Activated gamma-delta T cell treated with anti-CD3 and anti-CD28 coated beads, Interleukin-2, amount 50 U/mL, for 16 hours (primary cell): ENCODE data around the gene SKOR1.

Experiments used
- DNase-seq: peaks from one replicate; pipeline ENCODE4 v3.0.0-alpha.2; 2020; ENCODE audit warnings: low read depth

SKOR1 gene

DNA sequence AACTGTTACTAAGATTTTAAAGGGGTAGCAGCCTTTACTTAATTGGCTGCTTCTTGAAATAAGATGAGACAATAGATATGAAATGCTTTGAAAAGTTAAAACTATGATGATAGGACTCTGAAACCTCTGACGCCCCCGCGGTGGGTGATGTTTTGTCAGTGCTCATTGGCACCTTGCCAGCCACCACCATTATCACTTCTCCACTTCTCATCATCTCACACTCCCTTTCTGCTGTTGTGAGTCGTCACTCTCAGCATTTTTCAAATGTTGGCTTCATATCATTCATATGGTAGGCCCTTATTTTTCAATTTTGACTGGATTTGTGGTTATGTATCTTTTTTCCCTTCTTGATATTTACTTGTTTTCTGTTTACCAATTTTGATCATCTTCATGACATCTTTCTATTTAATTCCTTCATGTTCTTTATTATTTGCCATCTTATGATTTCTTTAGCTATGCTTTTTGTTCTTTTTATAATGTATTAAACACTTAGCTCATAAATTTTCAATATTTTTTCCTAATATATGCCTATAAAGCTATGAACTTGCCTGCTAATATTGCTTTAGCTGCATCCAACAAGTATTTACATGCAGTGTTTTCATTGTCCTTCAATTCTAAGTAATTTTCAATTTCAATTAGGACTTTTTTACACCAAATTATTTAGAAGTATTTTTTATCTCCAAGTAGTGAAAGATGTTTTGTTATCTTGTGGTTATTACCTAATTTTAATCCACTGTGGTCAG is 30.3 kb upstream of the SKOR1 start:
- DNase-seq: no peak

DNA sequence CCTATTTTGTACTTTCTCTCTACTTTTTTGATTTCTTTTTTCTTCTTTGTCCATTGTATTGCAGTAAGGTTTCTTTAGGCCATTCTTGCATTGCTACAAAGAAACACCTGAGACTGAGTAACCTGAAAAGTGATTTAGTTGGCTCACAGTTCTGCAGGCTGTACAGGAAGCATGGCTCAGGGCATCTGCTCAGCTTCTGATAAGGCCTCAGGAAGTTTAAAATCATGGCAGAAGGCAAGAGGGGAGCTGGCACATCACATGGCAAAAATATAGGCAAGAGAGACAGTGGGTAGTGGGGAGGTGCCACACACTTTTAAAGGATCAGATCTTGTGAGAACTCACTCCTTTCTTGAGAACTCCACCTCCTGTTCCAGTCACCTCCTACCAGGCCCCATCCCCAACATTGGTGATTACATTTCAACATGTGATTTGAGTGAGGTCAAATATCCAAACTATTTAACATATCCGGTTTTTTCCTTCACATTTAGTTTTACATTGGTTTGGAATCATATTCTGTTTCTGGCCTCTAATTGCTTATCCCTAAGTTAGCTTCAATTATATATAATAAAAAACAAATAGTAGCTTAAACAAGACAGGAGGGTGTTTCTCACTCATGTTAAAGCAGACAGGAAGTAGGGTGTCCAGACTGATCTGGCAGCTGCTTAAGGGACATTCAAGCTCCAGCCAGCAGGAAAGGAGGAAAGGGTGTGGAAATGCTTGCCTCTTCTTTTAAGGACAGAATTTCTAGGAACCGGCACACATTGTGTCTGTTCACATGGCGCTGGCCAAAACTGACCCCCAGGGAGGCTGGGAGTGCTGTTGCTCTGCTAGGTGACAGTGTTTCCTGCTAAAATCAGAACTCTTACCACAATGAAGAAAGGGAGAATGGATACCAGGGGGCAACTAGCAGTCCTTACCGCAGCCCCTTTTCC is 28.8 kb upstream of the SKOR1 start:
- DNase-seq: no peak

DNA sequence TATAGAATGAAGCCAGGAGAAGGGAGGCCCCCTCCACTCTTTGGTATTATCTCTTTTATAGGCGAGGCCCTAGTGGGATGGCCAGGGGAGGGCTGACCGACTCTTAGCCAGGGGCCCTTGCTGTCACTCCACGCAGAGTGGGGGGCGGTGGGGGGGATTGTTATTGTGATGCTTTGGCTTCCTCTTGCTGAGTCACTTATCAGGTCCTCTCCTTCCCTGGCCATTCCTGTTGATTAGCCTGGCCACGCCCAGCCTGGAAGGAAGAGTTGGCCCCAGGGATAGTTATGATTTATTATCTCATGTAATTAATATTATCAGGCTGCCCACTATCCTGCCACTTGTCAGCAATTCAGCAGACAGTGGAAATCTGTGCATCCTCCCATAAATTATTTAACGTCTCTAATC is 25.5 kb upstream of the SKOR1 start:
- DNase-seq: no peak

DNA sequence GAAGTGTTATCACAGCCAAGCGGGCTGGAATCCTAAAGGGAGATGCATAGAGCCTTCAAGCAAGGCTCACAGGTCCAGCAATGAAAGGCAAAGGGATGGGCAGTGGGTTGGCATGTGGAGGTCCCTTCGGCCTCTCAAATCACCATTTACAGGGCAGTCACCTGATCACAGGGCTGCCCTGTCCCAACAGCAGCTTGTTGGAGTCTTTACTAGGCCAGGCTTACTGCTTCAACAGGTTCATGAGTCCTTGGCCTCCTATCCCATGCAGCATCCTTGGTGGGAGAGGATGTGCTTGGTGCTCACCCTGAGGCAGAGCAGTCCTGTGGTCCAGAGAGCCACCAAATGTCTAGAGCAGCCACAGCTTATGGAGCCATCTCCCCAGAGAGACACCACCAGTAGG is 24.2 kb upstream of the SKOR1 start:
- DNase-seq: no peak

DNA sequence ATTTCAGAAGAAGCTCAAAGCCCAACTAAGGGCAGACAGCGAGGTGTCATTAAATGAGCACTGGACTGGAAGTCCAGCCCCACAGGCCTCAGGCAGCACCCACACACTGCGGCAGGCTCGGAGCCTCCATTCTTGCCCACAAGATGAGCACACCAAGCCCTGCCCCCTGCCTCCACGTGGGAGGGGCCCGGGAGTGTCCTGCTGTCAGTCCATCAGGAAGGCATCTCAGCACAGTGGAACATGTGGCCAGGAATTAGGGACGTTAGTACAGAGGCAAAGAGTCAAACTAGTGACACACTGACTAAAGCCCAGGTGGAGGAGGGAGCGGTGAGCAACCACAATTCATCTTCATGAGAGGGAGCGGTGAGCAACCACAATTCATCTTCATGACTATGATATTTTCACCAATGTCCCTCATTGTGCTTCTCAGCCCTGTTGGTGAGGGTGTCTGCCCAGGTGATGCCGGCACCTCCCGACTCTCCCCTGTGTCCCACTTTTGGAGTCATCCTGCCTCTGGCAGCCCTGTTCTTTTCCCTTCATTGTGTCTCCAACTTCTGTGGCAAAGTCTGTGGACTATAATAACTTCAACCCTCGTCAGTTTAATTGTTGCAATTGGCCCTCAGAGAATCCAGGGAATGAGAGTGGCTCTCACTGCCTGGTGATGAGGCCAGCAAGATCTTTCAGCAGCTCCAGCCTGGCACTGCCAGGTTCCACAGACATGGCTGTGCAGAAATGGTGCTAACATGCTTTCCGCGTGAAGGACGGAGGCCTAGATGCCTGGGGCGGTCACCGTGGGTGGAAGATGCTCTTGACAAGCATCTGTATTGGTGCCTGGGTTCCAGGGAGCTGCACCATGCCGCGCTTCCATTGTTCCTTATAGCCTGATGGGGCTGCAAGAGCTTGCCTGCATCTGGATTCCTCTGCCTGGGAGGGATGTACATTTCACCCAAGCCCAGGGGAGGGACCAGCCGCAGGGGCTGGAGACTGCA is 23.1 kb upstream of the SKOR1 start:
- DNase-seq: no peak

DNA sequence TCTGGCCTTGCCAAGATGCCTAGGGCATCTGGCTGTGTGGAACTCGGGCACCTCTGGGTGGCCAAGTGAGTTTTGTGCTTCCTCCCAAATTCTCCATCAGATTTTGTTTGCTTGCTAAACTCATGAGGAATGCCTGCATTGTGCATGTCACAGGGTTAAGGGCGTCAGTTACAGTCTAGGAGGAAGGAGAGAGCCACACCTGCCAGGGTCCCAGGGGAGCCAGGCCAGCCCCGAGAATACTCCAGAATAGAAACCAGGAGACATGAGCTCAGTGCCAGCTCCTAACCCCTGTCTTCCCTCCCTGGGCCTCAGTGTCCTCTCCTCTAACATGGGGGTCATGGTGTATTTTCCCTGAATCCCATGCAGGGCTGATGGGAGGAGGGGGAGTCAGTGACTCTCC is 22.0 kb upstream of the SKOR1 start:
- no peak for DNase-seq

DNA sequence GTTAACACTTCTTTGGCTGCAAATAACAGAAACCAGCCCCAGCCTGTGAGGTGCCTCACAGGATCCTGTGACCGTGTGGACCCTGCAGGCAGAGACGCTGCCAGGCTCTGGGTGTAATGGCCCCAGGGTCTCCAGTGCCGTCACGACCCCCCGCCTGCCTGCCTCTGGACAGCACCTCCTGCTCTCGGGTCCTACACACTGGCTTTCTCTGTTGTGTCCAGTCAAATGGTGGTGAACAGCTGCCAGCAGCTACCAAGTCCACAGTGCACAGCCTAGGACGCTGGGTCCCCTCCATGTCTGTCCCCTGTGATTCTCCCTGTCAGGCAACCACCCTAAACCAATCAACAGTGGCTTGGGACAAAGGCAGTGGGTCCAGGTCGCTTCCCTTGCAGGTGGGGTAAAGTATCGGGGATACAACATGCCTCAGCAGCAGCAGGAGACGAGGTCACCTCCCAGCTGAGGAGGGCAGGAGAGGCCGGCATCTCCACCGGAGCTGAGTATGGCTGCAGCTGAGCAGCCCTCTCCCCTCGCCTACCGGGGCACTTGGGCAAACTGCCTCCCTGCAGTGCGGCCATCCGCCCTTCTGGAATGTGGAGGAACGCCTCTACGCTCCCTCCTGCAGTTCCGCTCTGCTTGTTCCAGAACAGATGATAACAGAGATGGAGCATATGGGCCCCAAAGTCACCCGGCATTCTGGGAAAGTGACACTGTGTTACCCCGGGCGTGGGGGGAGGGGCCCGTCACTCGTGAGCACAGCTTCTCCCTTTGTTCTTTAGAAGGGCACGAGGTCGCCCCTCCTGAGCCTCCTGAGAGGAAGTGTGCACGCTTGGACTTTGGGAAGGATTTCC is 21.1 kb upstream of the SKOR1 start:
- no peak for DNase-seq

DNA sequence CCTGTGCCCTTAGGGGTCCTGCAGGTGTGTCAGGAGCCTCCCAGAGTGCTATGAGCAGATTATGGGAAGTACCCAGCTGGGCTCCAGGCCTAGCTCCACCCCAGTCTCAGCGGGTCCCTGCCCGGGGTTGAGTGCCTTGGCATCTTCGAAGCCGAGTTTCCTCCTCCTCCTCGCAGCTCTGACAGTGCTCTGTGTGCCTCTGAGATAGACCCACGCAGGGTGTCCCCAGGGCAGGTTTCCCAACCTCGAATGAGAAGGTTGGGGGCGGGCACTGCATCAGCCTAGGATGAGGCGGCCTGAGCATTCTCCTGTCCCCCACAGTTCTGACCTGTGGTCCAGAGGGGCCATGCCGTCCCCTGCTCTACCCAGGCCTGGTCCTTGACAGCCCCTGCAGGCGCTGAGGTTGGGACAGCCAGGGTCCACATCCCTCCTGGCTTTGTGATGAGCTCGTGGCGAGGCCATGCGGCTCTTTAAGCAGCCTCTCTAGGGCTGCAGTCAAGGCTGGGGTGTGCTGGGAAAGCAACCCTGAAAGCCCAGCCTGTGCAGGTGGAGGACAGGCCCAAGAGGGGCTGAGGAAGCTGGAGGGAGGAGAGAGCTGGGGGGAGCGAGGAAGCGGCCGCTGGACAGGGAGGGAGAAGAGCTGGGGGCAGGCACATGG is 20.2 kb upstream of the SKOR1 start:
- no peak for DNase-seq

DNA sequence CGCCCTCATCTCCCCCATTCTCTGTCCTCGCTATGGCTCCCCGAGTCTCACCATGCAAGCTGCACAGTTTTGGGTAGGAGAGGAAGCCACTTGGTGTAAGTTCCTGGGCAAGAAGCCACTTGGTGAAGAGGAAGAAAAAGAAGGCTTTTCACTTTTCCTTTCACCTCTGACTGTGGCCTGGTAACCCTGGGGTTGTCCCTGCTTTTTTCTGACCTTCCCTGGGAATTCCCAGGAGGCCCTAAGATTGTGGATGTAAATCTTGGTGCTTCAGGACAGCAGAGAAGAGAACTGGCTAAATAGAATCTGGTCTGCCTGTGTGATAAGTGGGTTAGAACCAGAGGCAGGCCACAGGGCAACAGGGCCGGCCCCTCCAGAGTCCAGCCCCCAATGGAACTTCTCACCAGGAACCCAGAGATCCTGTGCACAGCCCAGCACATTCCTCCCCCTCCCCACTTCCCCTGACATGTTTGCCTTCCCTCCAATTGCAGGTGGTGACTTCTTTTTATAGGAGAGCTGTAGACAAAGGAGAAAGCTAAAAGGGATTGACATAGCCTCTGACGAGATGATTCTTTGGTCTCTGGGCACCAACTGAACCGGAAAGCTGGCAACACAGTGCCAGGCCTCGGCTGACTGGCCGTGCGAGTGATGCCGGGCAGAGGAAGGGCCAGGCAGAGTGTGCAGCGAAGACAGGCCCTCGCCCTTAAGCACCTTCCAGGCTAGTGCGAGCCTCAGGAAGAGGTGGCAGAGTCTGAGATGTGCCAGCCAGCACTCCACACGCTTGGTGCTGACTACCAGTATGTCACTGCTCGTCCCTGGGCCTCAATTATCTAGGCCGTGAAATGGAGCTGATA is 19.4 kb upstream of the SKOR1 start:
- no peak for DNase-seq

DNA sequence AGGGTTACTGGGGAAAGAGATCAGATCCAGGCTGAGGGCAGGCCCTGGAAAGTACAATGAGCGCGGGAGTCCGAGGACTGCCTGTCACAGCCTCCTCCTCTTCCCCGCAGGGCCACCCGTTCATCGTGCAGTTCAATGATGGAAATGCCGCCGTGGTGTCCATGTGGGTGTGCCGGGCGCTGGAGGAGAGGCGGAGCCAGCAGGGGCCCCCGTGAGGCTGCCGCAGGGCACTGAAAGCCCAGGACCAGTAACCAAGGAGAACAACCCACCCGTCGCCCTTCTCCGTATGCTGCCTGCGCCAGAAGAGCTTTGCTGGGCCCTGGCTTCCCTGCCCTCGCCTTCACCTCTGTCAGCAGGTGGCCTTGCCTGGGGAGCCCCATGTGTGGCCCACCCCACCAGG is 18.8 kb upstream of the SKOR1 start:
- no peak for DNase-seq

DNA sequence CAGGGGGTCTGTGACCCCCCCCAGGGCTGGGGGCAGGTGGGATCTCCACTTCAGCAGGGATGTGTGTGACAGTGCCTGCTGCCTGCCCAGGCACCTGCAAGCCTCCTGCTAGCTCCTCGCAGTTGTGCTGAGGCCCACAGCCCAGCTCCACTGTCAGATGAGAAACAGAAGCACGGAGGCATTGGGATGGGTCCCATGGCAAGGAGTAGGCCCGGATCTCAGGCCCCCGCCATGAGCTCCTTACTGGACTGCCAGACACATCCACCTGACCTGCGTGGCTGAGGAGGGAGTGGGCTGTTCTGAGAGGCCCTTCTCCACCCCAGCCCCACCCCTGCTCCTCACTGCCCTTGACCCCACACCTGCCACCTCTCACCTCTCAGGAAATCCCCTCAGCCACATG is 18.2 kb upstream of the SKOR1 start:
- no peak for DNase-seq

DNA sequence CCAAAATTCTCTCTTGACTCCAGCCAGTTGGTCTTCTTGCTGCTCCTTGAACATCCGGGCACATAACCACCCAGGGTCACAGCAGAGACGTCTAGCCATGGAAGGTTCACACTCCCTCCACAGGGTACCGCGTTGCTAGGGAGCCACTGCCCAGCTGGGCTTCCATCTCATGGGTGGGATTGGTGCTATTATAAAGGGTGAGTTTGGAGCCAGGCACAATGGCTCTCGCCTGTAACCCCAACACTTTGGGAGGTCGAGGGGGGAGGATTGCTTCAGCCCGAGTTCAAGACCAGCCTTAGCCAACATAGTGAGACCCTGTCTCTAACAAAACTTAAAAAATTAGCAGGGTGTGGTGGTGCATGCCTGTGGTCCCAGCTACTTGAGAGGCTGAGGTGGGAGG is 17.5 kb upstream of the SKOR1 start:
- no peak for DNase-seq

DNA sequence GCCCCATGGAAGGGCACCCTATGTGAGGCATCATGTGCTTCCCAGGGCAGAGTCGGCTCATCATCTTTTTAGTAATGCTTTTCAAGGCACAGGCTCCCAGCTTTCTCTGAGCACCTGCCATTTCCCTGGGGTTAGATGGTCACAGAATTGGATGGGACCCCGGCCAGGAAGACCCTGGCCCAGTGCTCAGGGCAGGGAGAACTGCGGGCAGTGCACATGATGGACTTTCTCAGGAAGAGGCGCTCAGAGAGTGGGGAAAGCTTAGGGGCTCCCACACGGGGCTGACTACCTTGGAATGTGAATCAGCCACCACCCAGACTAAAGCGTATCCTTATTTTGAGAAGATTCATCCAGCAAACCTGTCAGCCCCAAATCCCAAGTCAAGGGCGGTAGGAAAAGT is 16.5 kb upstream of the SKOR1 start:
- no peak for DNase-seq

DNA sequence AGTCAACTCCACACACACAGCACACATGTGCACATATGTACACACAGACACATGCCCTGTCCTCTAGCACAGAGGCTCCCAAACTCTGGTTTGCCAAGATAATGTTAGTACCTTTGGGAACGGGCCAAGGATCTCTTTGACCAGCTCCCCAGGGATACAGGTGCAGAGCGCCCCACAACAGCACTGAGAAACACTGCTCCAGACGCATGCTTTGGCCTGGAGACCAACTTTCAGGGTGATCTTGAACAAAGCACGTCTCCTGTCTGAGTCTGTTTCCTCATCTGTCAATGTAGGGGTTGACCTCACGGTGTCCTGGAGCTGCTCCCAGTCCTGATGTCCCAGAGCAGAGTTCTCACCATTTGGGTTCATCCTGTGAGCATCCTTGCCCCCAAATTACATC is 15.9 kb upstream of the SKOR1 start:
- DNase-seq: no peak

DNA sequence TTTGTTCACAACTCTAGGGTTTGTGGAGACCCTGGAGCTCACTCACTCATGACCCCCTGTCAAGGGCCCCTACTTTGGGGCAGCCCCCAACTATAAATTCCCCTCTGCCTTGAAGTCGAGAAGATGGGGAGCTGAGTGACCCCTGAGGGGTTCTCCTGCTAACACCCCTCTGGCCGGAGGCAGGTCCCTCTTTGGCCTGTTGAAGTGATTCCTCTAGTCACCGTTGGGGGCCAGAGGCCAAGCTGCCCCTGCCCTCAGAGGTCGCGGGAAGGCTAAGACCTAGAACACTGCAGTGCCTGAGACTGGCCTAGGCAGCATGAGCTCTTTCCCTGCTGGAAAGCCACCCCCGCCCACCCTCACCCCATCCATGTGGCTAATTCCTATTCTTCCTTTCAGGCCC is 15.4 kb upstream of the SKOR1 start:
- DNase-seq: no peak

DNA sequence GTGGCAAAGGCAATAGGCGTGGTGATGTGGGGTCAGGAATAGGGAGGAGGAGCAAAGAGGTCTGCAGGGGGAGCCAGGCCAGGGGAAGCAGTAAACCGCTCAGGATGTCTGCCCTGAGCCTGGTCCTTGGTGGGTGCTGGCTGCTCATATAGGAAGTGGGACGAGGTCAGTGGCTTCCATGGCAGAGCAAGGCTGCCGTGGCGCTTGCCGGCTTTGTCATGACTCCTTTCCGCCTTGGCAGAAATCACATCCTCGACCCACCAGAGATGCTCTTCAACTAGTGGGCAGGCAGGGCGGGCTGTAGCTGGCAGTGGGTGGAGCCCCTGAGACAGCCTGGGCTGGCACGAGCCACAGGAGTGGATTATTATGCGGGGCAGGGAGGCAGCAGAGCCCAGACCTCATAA is 13.1 kb upstream of the SKOR1 start:
- no peak for DNase-seq

DNA sequence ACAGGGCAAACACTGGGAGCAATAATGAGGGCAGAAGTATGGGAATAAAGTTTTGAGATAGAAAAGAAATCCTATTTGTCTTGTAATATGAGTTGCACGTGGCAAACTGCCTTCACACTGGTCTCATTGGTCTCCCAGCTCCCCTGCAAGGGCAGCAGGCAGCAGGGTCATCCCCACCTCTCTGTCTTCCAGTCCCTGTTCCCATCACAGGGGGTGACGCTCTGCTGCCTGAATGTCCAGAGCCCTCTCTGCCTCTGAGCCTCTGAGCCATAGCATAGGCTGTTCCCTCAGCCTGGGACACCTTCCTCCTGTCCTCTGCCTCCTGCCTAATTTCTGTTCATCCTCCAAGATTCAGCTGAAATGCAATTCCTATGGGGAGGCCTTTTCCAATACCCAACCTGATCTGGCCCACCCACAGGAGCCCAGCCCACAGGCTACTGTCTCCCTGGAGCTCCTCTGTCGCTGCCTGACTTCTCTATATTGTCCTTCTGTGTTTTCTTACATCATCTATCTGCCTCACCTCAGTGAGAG is 12.1 kb upstream of the SKOR1 start:
- no peak for DNase-seq

DNA sequence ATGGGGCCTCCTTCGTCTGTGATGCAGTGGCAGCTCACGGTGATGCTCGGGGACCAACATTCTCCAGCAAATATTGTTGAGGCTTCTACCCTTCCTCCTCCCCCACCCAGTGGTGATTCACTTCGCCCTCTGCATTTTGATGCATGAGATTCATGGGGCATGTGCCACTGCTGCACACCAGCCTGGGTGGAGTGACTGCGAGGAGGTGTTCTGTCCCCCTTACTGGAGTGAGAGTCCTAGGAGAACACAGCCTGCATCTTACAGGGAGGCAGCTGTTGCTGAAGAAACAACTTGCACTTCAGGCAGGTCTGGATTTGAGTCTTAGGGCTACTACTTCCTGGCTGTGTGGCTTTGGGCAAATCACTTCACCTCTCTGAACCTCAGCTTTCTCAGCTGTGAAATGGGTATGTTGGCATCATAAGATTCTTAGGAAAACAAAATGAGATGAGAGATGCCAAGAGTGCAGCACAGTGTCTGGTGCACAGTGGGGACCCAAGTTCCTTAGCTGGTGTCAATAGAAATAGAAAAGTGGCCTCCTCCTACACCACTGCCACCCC is 10.2 kb upstream of the SKOR1 start:
- no peak for DNase-seq

DNA sequence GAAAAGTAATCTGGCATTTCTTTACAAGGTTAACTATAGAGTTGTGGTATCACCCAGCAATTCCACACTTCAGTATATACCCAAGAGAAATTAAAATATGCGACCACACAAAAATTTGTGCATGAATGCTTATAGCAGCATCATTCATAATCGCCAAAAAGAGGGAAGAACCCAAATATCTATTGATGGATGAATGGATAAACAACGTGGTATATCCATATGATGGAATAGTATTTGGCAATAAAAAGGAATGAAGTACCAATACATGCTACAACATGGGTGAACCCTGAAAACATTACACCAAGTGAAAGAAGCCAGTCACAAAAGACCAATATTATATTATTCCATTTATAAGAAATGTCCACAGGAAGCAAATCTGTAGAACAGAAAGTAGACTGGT is 8.6 kb upstream of the SKOR1 start:
- DNase-seq: no peak
